ENCODE results near the gene YAF2. TPM values are rescaled to one million over a fixed set of nuclear protein-coding genes. Genes with fewer than 3 reads are reported as not detected.

Gene YAF2
- total RNA-seq, 2 experiments from 2014 or later: 53.6 to 54.7 TPM

DNA sequence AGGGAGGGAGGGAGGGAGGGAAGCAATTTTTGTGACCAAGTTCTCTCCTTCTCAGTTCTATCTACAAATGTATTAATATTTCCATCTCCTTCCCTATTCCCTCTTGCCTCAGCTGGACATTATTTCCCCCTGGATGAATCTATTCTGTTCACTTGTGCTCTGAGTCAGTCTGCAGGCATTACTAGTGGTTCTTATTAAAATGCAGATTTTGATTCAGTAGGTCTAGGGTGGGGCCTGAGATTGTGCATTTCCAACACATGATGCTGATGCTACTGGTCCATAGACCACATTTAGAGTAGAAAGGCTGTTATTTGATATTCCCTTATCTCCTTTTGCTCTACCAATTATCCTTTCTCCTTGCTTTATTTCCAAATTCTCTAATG lies 40.1 kb upstream of the YAF2 start:
- Mint-ChIP-seq H3K9me3 (no peaks in the 10 kb centered on the region), H3K27ac (no peak overlapping the region), H3K4me3 (no peak overlapping the region), H3K4me1 (ENCODE audit: low read depth) (no peaks in the 10 kb centered on the region), H3K36me3 (ENCODE audit: low read depth) (no peaks in the 10 kb centered on the region), H3K27me3 (no peaks in the 10 kb centered on the region)
- intact Hi-C loops (cut with DNase I, micrococcal nuclease): no loop called here
- no peak overlapping the region for H3K4me3 ChIP-seq (ENCODE audit: low read length)
- peaks cover 0 to 8% of the 10 kb centered on the region in 2 experiments for H3K9me3 ChIP-seq (ENCODE audit: control insufficient read depth in 1 of 2, insufficient read depth in 1 of 2, low read length in 2 of 2)
- POLR2A ChIA-PET: no interaction called here
- CTCF ChIA-PET: no interaction called here
- TF ChIP-seq, protein P1, sequence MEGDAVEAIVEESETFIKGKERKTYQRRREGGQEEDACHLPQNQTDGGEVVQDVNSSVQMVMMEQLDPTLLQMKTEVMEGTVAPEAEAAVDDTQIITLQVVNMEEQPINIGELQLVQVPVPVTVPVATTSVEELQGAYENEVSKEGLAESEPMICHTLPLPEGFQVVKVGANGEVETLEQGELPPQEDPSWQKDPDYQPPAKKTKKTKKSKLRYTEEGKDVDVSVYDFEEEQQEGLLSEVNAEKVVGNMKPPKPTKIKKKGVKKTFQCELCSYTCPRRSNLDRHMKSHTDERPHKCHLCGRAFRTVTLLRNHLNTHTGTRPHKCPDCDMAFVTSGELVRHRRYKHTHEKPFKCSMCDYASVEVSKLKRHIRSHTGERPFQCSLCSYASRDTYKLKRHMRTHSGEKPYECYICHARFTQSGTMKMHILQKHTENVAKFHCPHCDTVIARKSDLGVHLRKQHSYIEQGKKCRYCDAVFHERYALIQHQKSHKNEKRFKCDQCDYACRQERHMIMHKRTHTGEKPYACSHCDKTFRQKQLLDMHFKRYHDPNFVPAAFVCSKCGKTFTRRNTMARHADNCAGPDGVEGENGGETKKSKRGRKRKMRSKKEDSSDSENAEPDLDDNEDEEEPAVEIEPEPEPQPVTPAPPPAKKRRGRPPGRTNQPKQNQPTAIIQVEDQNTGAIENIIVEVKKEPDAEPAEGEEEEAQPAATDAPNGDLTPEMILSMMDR (IDR thresholded peaks at IDR 0.05): no peak
- H3K4me1 ChIP-seq (ENCODE audit: insufficient read depth, low read length): no peaks in the 10 kb centered on the region
- DNase-seq (no peak), ATAC-seq (ENCODE audit: poor library complexity) (no peak)
- no peaks in the 10 kb centered on the region for H3K36me3 ChIP-seq (ENCODE audit: insufficient read depth, low read length)
- H3K27me3 ChIP-seq (ENCODE audit: control insufficient read depth in 1 of 2, insufficient read depth in 2 of 2, low read length in 2 of 2): no peaks in the 10 kb centered on the region
- no peak overlapping the region for H3K27ac ChIP-seq (ENCODE audit: low read depth in 1 of 2, low read length in 2 of 2)

DNA sequence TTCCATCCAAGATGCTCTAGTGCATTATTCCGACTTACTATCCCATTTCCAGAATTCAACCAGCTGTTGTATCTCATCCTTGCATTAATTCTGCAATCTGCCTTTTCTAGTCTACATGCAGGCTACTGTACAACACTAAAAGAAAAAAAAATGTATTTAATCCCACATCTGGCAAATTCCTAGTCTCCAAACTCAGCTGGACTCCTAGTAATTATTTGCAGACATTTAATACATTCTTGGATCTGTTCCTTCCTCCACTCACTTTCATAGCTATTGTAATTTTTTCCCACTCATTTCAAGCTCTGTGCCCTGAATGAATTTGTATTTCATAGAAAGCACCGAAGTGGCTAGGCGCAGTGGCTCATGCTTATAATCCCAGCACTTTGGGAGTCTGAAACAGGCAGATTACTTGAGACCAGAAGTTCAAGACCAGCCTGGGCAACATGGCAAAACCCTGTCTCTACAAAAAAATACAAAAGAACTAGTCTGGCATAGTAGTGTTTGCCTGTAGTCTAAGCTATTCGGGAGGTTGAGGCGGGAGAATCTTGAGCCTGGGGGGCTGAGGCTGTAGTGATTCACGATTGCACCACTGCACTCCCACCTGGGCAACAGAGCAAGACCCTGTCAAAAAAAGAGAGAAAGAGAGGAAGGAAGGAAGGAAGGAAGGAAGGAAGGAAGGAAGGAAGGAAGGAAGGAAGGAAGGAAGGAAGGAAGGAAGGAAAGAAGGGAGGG lies 39.5 kb upstream of the YAF2 start:
- Histone ChIP-seq H3K4me1 (ENCODE audit: insufficient read depth, low read length) (no peaks in the 10 kb centered on the region), H3K27ac (ENCODE audit: low read depth in 1 of 2, low read length in 2 of 2) (no peak overlapping the region), H3K27me3 (ENCODE audit: control insufficient read depth in 1 of 2, insufficient read depth in 2 of 2, low read length in 2 of 2) (no peaks in the 10 kb centered on the region), H3K4me3 (ENCODE audit: low read length) (no peak overlapping the region), H3K36me3 (ENCODE audit: insufficient read depth, low read length) (no peaks in the 10 kb centered on the region), H3K9me3 (ENCODE audit: control insufficient read depth in 1 of 2, insufficient read depth in 1 of 2, low read length in 2 of 2) (peaks cover 0 to 8% of the 10 kb centered on the region in 2 experiments)
- H3K27ac Mint-ChIP-seq: no peak overlapping the region
- ChIA-PET CTCF (no interaction called here), POLR2A (no interaction called here)
- peaks cover 2% of the 10 kb centered on the region for H3K27me3 Mint-ChIP-seq
- no peak overlapping the region for H3K4me3 Mint-ChIP-seq
- H3K36me3 Mint-ChIP-seq (ENCODE audit: low read depth): no peaks in the 10 kb centered on the region
- intact Hi-C loops (cut with DNase I, micrococcal nuclease): no loop called here
- H3K4me1 Mint-ChIP-seq (ENCODE audit: low read depth): no peaks in the 10 kb centered on the region
- H3K9me3 Mint-ChIP-seq: no peaks in the 10 kb centered on the region
- DNase-seq (no peak), ATAC-seq (ENCODE audit: poor library complexity) (no peak)
- TF ChIP-seq, protein P1 (IDR thresholded peaks at IDR 0.05): no peak

DNA sequence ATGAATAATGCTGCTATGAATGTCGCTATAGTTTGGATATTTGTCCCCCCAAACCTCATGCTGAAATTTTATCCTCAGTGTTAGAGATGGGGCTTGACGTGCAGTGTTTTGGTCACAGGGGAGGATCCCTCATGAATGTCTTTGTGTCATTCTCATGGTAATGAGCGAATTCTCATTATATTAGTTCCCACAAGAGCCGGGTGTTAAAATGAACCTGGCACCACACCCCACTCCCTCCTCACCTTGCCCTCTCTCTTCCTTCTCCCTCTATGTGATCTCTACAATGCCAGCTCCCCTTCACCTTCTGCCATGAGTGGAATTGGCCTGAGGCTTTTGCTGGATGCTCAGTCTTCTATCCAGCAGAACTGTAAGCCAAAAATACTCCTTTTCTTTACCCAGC lies 37.5 kb upstream of the YAF2 start:
- no peak for DNase-seq
- Histone ChIP-seq H3K9me3 (ENCODE audit: control insufficient read depth in 1 of 2, insufficient read depth in 1 of 2, low read length in 2 of 2) (peaks cover 0 to 8% of the 10 kb centered on the region in 2 experiments), H3K4me3 (ENCODE audit: low read length) (no peak overlapping the region), H3K36me3 (ENCODE audit: insufficient read depth, low read length) (no peaks in the 10 kb centered on the region), H3K4me1 (ENCODE audit: insufficient read depth, low read length) (no peaks in the 10 kb centered on the region), H3K27ac (ENCODE audit: low read depth in 1 of 2, low read length in 2 of 2) (no peak overlapping the region), H3K27me3 (ENCODE audit: control insufficient read depth in 1 of 2, insufficient read depth in 2 of 2, low read length in 2 of 2) (peaks cover 0 to 2% of the 10 kb centered on the region in 2 experiments)
- POLR2A ChIA-PET: no interaction called here
- Mint-ChIP-seq H3K4me1 (ENCODE audit: low read depth) (peaks cover 5% of the 10 kb centered on the region), H3K36me3 (ENCODE audit: low read depth) (no peaks in the 10 kb centered on the region), H3K27me3 (peaks cover 8% of the 10 kb centered on the region), H3K9me3 (no peaks in the 10 kb centered on the region), H3K4me3 (no peak overlapping the region), H3K27ac (no peak overlapping the region)
- intact Hi-C loops (cut with DNase I, micrococcal nuclease): no loop called here
- ATAC-seq (ENCODE audit: poor library complexity): no peak
- TF ChIP-seq, protein P1 (IDR thresholded peaks at IDR 0.05): no peak
- CTCF ChIA-PET: no interaction called here

Data from CD4-positive, alpha-beta T cell (primary cell).